GM21528 (cell line): ENCODE data around the gene SNX25.
A peak's percentile ranks its signal among the peaks of the same experiment; 100 is the strongest.
"Not testable (repeated sequence)": the region's sequence is repeated elsewhere in the genome, so short reads cannot be mapped to it uniquely, and the experiment has no call there.

Source experiments
- ATAC-seq: cut with Tn5 transposase; IDR thresholded peaks from one replicate; pipeline ENCODE4 v1.9.1; 2021; ENCODE audit warnings: mild to moderate bottlenecking, moderate library complexity; ENCODE audit not compliant: unreplicated experiment, low FRiP score

SNX25 gene

DNA sequence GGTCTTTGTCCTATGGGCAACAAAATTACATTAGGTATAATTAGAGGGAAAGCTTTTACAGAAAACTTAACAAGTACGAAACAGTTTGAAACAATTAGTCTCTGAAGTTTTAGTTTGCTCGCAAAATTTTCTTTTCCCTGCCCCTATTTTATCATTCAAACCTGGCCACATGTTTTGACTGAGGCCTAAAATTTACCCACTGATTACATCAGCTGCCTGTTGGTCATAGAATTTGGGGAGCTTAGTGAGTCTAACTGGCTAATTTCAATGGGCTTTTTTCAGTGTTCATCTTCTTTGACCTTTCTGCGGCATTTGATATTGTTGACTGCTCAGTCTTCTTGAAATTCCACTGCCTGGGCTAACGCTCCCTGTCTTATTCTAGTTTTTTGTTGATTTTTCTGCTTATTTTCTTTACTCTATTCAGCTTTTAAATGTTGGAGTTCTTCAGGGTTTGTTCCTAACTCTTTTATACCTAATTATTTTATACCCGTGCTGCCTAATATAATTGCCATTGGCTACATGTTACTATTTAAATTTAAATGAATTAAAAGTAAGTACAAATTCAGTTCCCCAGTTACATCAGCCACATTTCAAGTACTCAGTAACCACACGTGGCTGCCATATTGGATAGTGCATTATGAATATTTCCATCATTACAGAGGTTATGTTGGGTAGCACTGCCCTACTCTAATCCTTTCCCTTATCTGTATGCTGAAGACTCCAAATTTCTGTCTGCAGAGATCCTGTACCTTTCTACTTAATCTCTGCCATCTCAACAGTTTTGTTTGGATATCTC is 87.5 kb downstream of the SNX25 start:
- ATAC-seq: no peak

DNA sequence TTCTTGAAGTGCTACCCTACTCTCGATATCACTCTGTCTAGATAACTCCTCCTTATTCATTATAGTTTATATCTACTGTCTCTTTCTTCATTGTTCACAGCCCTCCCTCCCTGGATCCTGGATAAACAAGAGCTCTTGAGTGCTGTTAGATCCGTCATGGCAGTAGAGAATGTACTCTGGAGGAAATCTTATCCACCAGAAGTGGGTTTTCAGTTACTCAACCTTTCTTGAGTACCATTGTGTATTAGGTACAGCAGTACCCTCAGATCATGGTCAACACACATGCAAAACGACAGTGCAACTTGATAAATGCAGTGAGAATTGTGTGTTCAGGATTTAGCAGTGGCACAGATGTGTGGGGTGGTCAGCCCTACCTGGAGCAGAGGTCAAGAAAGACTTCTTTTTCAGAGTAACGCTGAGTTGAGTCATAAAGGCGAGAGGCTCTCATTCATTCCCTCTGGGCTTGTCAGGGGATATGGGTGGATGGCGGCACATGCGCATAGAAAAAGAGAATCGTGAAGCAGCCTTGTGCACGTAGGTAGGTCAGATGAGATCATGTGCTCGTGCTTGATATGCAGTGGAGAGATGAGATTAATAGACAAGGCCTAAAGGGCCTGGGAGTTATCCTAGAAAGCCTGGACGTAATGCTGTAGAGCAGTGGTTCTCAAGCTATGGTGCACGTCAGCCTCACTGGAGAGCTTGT is 89.5 kb downstream of the SNX25 start:
- ATAC-seq: no peak

DNA sequence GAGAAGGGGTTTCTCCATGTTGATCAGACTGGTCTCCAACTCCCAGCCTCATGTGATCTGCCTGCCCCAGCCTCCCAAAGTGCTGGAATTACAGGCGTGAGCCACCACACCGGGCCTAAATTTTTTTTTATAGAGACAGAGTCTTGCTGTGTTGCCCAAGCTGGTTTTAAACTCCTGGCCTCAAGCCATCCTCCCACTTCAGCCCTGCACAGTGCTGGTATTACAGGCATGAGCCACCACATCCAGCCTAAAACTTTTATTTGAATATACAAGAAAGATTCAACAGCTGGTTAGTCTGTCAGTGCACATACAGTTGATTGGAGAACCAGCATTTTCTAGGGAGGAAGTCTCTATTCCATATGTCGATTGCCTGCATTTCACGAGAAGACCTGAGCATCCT is 95.1 kb downstream of the SNX25 start:
- ATAC-seq: no peak

DNA sequence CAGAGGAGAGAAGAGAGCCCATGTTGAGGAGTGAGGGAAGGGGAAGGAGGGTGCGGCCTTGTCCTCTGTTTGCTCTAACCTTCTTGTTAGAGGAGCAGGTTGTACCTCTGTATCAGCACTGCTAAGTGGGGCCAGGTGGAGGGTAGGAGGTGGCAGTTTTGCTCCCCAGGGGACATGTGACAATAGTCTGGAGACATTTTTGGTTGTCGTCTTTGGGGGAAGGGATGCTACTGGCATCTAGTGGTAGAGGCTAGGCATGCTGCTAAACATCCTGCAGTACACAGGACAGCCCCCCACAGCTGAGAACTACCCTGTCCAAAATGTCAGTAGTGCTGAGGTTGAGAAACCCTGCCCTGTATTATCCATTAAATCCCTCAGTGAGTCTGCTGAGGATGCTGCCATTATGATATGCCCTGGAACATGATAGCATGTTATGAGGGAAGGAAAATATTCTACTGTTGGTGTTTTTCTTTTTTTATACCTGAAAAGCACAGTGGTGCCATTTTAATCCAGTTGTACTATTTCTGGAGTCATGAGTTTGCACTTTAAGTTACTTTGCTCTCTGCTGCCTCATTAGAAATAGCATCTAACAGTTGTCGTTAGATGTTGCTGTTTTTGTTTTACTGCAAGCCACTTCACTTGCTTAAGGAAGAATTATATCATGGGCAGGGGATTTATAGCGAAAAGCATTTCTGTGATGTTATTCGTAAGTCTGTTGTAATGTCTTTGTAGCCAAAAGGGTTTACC is 95.7 kb downstream of the SNX25 start:
- peak; percentile 39 for ATAC-seq

DNA sequence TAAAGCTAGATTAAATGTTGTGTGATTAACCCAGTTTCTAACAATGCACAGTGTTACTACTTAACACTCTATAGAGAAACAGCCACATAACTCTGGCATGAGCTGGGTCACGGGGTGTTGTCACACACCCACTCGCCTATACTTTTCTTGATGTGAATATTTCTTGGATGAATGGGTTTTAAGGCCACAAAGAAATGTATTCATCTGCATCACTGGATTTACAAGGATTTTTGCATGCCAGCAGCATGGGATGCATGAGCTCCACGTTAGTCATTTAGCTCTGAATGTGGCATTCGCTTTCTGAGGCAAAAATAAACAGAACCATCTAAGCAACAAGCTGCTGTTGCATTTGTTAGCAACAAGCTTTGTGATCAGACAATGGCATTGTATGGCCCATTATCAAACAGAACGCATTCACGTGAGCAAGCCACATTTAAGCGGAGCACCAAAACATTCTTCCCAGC is 96.6 kb downstream of the SNX25 start:
- ATAC-seq: no peak

DNA sequence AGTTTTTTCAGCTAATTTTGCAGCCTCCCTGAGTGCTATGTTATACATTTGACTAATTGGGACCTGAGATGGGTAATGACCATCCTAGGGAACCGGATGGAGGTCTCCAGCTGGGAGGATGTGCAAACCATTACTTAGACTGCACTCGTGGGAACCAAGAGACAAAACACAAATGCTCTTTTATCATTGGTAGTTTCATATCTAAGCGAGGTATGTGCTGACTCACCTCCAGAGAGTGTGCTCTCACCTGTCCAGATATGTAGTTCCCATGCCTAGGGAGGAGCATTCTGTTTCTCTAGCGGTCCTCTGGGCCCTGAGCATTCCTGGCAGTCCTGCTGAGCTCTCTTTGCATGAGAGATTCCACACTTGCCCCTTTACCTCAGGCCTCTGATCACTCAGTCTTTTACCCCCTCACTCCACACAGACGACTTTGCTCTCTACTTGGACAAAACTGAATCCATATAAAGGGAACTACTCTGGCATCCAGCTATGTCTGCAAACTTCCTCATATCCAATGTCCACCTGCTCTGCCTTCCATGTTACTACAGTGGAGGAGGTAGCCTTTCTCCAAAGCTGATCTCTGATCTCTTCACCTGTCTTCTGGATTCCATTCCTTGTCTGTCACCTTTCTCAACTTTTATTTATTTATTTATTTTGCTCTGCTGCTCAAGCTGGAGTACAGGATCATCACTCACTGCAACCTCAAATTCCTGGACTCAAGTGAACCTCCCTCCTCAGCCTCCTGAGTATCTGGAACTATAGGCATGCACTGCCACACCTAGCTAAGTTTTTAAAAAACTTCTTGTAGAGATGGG is 97.9 kb downstream of the SNX25 start:
- peak; percentile 72 for ATAC-seq

DNA sequence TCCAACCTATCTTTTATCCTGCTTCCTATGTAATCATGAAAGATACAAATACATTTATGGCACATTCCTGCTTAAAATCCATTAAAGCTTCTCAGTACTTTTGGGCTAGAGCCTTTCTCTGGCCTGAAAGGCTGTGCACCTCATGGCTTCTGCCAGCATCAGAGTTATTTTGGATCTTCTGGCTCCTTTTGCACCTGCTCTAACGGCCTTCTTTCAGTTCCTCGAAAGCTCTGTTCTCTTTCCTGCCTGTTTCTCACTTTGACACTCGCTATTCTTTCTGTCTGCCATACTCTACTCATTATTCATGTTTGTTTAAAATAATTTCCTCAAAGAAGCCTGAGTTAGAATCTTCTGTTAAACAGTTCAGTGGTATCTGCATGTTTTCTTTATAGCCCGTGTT is 100.4 kb downstream of the SNX25 start:
- peak; percentile 65 for ATAC-seq

DNA sequence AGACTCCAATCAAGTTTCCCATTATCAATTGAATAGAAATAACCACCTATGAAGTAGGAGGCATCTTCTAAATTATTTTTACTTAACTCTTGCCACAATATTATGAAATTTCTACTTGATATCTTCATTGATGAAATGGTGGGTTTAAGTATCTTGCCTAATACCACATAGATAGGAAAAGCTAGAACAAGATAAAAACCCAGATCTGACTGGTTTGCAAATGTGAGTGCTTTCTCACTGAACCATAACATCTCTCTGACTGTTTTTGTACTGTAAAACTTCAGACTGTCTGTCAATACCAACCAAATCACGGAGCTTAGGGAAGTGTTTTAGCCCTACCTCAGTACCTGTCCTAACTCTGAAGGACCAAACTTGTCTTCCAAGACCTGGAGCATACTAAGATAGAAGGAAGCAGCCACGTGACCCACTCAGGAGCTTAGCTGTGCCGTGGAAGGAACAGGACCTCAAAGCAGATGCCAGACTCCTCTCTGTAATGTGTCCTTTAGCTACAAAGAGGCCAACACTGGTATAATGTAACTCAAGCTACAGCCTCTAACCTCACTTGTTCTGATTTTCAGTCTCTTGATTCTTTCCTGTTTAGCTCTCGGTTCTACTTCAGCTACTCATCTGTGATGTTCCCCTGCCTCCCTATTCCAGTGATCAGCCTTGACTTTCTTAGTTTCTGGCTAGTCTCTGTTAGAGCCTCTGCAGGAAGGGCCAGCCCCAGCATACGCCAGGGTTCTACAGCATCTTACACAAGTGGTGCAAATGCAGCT is 101.9 kb downstream of the SNX25 start:
- peak; percentile 33 for ATAC-seq

- no peak for ATAC-seq
Measured at GRCh38 chr4:185312699-185313098, 103.3 kb downstream of the SNX25 start.

- ATAC-seq: not testable (repeated sequence)
Measured at GRCh38 chr4:185317462-185317861, 108.1 kb downstream of the SNX25 start.

DNA sequence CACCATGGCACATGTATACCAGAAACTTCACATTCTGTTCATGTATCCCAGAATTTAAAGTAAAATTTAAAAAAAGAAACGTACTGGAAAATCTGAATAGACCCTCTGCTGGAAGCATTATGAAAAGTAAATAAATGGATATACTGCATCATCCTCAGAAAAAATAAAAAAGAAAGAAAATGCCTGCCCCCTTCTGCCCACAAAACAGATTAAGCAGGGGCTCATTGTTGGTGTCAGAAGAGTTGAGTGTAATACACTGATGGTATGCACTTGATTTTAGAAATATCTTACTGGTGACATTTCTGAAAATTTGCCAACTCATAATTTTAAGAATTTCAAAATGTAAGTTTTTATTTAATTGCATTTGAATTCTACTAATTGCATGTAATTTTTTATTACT is 108.5 kb downstream of the SNX25 start:
- ATAC-seq: no peak

- no peak for ATAC-seq
Measured at GRCh38 chr4:185318679-185319078, 109.3 kb downstream of the SNX25 start.

DNA sequence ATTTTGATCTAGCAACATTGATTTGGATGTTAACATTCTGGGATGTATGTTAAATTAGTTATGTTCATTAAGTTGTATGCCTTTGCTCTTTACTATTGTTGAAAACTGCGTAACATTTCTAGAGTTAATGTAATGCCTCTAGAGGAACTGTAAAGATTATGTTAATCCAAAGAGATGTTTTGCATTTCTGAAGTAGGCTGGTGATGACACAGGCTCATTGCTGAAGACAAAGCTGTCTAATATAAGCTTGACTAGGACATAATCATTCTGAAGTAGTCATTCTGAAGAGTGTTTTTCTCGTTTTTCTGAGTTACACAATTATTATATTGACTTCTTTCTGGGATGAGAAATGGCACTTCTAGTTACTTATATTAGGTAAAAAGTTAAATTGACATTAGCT is 113.4 kb downstream of the SNX25 start:
- ATAC-seq: no peak

- no peak for ATAC-seq
Measured at GRCh38 chr4:185323606-185324005, 114.2 kb downstream of the SNX25 start.

- ATAC-seq: not testable (repeated sequence)
Measured at GRCh38 chr4:185324361-185324760, 115.0 kb downstream of the SNX25 start.

DNA sequence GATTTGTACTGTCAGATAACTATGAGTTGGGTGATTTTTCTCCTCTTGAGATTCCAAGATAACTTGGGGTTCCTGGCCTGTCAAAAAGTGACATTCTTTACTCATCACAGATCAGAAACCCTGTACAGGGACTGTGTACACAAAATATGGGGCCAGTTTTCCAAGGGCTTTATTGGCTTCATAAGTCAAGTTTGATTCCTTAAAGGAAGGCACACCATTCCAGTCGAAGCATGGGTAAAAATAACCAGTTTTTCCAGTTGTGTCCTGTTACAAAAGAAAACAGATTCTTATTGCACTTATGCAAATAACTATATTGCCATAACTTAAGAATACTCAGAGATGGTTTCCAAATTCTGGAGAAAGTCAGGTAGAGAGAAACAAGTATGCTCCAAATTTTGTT is 116.3 kb downstream of the SNX25 start:
- not testable (repeated sequence) for ATAC-seq

GRCh38 chr4:185328586-185328985 is 119.2 kb downstream of the SNX25 start:
- ATAC-seq: no peak

DNA sequence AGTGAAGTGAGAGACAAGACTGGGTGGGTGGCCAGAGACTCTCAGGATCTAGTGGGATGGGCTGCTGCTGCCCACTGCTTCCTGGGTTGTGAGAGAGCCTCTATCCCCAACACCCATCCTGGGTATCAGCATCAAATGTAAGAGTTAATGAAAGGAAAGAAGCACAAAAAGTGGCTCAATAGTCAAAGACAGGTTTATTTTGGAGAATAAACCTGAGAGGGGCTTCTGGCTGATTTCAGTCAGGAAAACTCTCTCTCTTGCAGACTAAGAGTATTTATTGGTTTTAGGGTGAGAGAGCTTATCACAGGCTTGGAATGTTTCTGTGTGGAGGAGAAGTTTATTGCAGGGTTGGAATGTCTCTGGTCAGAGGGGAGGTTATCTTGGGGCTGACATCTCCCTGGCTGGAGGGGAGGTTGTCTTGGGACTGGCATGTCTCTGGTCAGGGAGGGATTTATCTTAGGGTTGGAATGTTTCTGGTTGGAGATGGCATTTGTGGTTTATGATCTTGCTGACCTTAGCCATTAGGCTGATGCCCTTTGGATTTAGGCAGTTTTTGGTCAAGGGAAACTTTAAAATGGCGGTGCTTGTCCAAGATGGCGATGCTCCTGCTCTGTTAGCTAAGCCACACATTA is 120.6 kb downstream of the SNX25 start:
- ATAC-seq: not testable (repeated sequence)
